ENCODE results near the gene TMSB4X. TPM values are rescaled to one million over a fixed set of nuclear protein-coding genes. Genes with fewer than 3 reads are reported as not detected.
"Not testable (repeated sequence)": the region's sequence is repeated elsewhere in the genome, so short reads cannot be mapped to it uniquely, and the experiment has no call there.

Gene TMSB4X
- total RNA-seq, 2 donors from 2014 or later, result 3,954 to 4,090 TPM

DNA sequence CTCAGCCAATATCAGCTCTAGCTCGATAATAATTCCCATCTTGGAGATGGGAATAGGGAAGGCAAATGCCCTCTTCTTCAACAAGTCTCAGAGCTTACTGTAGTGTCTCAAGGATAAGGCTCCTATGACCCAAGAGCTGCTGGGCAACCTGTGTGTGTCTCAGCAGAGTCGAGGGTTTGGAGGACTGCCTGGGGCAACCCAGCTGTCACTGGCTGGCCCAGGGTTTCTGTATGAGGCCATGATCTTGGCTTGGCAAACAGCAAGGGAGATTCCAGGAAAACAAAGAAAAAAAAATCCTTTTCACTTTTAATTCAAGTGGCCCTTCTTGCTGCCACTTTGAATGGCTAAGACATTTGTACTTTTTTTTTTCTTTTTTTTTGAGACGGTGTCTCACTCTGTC lies 34.4 kb downstream of the TMSB4X start:
- DNase-seq (ENCODE audit: low spot score), result no peak
- intact Hi-C loops (cut with DNase I), result no loop called here

DNA sequence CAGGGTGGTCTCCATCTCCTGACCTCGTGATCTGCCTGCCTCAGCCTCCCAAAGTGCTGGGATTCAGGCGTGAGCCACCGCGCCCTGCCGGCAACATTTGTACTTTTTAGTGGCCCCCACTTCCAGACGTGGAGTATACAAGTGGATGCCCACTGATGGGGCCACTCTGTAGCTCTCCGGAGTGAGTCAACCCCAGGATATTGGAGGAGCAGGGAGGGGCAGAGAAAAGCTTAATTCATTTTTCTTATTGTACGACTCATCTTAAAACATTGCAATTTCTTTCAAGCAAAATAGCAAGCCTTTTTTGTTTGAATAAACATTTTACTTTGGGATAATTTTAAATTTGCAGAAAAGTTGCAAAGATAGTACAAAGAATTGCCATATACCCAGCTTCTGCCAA lies 34.9 kb downstream of the TMSB4X start:
- DNase-seq (ENCODE audit: low spot score), result no peak
- intact Hi-C loops (cut with DNase I), result no loop called here

DNA sequence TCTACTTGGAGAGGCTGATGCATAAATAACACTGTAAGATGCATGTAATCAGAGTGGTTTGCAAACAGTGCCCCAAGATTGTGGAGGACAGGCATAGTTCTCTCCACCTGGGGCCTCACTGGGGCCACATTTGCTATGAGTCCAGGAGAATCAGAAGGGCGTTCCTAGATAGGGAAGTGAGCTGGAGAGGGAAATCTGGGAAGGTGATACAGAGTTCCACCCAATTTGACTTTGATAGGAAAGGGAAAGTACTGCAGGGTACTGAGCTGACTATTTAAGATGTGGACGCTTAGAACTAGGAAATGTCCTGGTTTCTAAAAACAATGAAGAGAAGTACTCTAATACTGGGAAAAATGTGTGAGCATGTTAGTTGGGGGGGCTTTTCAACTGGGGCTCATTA lies 35.6 kb downstream of the TMSB4X start:
- no peak for DNase-seq (ENCODE audit: low spot score)
- intact Hi-C loops (cut with DNase I), result no loop called here

DNA sequence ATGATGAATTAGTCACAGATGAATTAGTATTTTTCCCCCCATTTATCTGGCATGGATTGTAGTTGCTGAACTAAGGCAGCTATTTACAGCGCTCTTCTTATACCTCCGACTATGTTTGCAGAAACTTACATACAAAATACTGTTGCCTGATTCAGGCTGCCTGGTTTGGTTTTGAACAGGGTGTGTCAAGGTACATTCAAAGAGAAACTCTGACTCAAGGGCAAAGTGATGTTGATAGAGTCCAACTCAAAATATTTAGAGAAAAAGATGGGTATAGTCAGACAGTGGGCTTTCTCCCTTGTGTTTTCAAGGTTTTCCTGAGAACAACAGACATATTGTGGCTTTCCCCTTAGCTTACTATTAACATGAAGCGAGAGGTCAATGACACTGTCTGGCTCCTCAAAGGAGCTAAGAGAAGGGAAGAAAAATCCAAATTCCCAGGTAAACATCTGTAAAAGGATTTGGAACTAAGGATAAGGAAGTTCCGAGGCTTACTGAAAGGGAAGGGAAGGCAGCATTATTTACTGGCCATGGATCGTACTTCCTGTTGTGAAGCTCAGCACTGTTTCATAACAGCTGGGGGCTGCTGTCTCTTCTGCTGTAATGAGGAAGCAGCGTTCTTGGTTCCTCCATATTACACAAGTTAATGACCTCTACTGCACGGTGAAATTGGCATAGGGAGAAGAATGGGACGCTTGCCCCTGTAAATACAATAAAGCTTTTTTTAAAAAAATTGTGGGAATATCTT lies 38.6 kb downstream of the TMSB4X start:
- intact Hi-C loops (cut with DNase I), result no loop called here
- no peak for DNase-seq (ENCODE audit: low spot score)

DNA sequence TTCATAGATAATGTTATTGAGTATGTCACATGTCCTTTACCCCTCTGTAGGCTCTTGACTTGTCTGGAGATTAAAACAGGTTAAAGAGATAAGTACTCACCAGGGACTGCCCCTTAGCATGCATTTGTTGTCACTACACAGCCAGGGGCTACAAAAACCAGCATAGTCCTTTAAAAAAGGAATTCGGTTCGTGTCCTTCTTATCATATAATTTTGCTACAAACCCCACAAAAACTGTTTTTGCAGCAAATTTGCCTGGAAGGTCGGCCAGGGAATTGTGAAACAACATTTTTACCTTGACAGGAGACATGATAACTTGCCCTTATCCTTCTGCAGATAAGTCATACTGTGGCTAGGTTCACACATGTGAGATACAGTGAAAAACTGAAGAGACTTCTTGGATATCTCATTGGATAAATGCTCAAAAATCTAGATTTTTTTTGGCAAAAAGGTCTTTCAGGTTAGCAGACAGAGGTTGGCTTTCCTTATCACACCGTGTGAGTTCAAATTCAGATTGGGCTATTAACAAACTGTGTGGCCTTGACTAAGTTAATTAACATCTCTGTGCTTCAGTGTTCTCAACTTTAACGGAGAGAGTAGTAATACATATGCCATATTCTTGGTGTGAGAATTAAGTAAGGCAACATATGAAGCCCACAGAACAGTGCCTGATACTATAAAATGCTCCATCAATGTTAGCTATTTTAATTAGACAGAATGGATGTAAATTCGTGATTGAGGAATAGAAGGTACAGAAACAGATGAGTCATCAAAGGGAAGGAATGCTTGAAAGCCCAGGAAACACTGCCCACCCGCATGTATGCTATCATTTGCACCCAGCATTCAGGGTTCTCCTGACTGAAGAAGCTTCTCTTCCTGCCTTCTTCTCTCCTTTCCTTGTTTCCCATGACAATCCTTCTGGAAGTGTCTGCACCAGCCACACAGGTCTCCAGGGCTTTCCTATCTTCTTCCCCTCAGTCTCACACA lies 39.5 kb downstream of the TMSB4X start:
- no peak for DNase-seq (ENCODE audit: low spot score)
- intact Hi-C loops (cut with DNase I), result no loop called here

DNA sequence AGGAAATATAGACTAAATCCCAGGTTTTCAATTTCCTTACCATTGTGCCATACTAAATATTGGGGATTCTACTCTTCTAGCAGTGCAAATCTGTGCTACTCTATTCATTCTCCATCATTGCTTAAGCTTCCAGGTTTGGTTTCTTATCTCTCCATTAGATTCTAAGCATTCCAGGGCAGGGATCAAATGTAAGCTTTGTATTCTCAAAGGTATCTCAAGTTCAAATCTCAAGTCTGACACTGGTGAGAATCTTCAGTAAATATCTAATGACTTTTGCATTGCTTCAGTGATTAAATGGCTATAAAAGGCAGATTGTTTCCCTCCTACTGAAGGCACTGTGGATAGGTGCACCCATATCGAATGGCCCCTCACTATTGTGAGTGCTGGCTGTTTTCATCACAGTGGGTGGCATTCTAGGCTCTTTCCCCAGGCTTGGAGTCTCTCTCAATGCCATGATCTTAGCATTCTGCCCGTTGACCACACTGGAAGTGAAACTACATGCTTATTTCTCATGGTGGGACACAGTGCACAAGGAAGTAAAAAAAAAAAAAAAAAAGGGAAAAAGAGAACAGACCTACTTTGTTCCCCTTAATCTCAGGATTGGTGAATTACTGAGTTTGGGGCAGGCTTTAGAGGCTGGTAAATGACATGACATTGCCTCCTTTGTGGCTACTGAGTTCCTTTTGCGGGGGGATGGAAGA lies 40.8 kb downstream of the TMSB4X start:
- intact Hi-C loops (cut with DNase I), result no loop called here
- DNase-seq (ENCODE audit: low spot score), result no peak

DNA sequence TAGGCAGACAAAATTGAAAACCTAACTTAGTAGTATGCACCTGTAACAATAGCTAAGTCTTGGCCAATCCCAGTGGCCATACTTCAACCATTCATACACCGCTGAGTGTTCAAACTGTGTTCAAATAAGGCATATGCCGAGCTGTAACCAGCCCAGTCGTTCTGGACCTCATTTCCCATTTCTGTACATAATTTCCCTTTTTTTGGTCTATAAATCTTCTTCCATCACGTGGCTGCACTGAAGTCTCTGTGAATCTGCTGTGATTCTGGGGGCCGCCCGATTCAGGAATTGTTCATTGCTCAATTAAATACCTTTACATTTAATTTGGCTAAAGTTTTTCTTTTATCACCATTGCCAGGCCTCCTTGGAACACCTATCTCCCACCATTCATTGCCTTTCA lies 41.8 kb downstream of the TMSB4X start:
- DNase-seq (ENCODE audit: low spot score); intact Hi-C loops (cut with DNase I): not testable (repeated sequence)

GRCh38 chrX:13022926-13023325 lies 48.0 kb downstream of the TMSB4X start:
- intact Hi-C loops (cut with DNase I), result no loop called here

DNA sequence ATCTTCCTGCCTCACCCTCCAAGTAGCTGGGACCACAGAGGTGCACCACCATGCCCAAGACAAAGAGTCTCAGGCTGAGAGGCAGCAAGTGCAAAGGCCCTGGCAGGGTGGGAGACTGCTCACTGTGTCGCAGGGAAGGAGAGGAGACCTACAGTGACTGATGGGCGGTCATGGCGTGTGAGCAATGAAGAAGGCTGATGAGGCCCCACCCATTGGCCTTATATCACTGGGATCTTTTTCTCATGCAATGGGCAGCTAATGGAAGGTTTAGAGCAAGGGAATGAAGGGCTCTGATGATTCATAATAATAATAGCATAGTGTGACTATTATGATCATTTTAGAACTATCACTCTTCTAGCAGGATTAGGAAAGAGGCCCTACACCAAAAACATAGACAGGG lies 48.7 kb downstream of the TMSB4X start:
- no peak for DNase-seq (ENCODE audit: low spot score)
- intact Hi-C loops (cut with DNase I), result no loop called here

More at GRCh38 chrX:13022926-13023325, 48.0 kb downstream of the TMSB4X start:
- no peak for DNase-seq (ENCODE audit: low spot score)

DNA sequence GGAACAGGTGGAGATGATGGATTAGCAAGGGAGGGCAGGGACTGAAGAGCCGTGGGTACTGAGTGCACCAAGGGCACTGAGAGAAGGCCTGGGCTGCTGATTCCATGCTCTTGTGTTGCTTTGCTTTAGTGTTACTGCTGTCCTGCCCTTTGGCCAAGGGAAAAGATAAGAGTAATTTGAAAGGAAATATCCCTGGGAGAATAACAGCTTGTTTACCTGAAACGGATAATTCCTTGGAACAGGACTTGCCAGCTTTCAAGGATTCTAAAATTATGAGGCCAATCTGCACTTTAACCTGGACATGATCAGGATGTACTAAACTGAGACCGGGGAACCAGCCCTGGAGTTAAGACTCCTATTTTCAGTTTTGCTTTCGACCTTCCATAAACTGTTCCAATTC lies 49.1 kb downstream of the TMSB4X start:
- intact Hi-C loops (cut with DNase I), result no loop called here
- DNase-seq (ENCODE audit: low spot score), result no peak

GRCh38 chrX:13024986-13025385 lies 50.1 kb downstream of the TMSB4X start:
- intact Hi-C loops (cut with DNase I), result no loop called here
- no peak for DNase-seq (ENCODE audit: low spot score)

Other genes starting within 250 kb of the TMSB4X start
- 10 to 100 TPM; 15.1 to 15.2 TPM for gene PRPS2, start 183.7 kb upstream of the TMSB4X start, total RNA-seq
- 1 to 10 TPM in 1 of 2 donors, under 1 TPM in 1; 0.48 to 1.3 TPM for gene TLR7, start 108.0 kb upstream of the TMSB4X start, total RNA-seq
- 1 to 10 TPM; 1.3 to 5.1 TPM for gene TLR8, start 68.5 kb upstream of the TMSB4X start, total RNA-seq
- under 1 TPM in 1 of 2 donors, not detected in 1; 0.19 TPM for gene FAM9C, start 69.5 kb downstream of the TMSB4X start, total RNA-seq

All from posterior vena cava (tissue), 2 donors.